Measurements from ENCODE around the gene ST6GALNAC6. TPM values are rescaled to one million over a fixed set of nuclear protein-coding genes. Genes with fewer than 3 reads are reported as not detected.

Gene ST6GALNAC6
- polyA plus RNA-seq, 1 donor from 2014 or later = 44.2 TPM

GRCh38 chr9:127897193-127897692 lies 2.2 kb downstream of the ST6GALNAC6 start (continued):
- TF ChIP-seq SMC3 (conservative IDR thresholded peaks at IDR 0.05; ENCODE audit: poor library complexity) = no peak

GRCh38 chr9:127896395-127897192 lies 2.8 kb downstream of the ST6GALNAC6 start:
- no peaks in the 10 kb centered on the region for H3K27me3 ChIP-seq (ENCODE audit: insufficient read depth, low read depth, low read length)
- TF ChIP-seq TAF1 (IDR thresholded peaks at IDR 0.05; ENCODE audit: low read depth) = no peak
- TF ChIP-seq MXI1 (conservative IDR thresholded peaks at IDR 0.05; ENCODE audit: poor library complexity, severe bottlenecking) = no peak
- no peak for TF ChIP-seq EZH2 (IDR thresholded peaks at IDR 0.05; ENCODE audit: borderline replicate concordance, insufficient read depth, low read length, poor library complexity, severe bottlenecking)
- TF ChIP-seq, protein P1, sequence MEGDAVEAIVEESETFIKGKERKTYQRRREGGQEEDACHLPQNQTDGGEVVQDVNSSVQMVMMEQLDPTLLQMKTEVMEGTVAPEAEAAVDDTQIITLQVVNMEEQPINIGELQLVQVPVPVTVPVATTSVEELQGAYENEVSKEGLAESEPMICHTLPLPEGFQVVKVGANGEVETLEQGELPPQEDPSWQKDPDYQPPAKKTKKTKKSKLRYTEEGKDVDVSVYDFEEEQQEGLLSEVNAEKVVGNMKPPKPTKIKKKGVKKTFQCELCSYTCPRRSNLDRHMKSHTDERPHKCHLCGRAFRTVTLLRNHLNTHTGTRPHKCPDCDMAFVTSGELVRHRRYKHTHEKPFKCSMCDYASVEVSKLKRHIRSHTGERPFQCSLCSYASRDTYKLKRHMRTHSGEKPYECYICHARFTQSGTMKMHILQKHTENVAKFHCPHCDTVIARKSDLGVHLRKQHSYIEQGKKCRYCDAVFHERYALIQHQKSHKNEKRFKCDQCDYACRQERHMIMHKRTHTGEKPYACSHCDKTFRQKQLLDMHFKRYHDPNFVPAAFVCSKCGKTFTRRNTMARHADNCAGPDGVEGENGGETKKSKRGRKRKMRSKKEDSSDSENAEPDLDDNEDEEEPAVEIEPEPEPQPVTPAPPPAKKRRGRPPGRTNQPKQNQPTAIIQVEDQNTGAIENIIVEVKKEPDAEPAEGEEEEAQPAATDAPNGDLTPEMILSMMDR (IDR thresholded peaks at IDR 0.05; ENCODE audit: poor library complexity, severe bottlenecking) = no peak
- TF ChIP-seq SMC3 (conservative IDR thresholded peaks at IDR 0.05; ENCODE audit: poor library complexity) = no peak
- no peak for TF ChIP-seq REST (IDR thresholded peaks at IDR 0.05; ENCODE audit: borderline replicate concordance)
- H3K4me2 ChIP-seq (ENCODE audit: low read length) = no peak overlapping the region
- H3K27ac ChIP-seq (ENCODE audit: low read length) = no peak overlapping the region
- no peaks in the 10 kb centered on the region for H3K79me2 ChIP-seq (replicated peaks; ENCODE audit: insufficient read depth, low read length)
- peak overlapping the region; percentile 28 for H3K4me3 ChIP-seq (ENCODE audit: low read length)
- peaks cover 25% of the 10 kb centered on the region for H3K36me3 ChIP-seq (ENCODE audit: insufficient read depth, low read length)
- peaks cover 5% of the 10 kb centered on the region for H3F3A ChIP-seq (ENCODE audit: insufficient read depth, low read length, poor library complexity, severe bottlenecking)
- H3K9me2 ChIP-seq (ENCODE audit: insufficient read depth, low read length) = no peaks in the 10 kb centered on the region
- H3K9ac ChIP-seq (ENCODE audit: low read length) = no peak overlapping the region
- H4K20me1 ChIP-seq (ENCODE audit: insufficient read depth) = no peaks in the 10 kb centered on the region
- no peaks in the 10 kb centered on the region for H3K9me3 ChIP-seq (ENCODE audit: low read length)
- H2AFZ ChIP-seq (ENCODE audit: low read depth, low read length) = no peak overlapping the region

DNA sequence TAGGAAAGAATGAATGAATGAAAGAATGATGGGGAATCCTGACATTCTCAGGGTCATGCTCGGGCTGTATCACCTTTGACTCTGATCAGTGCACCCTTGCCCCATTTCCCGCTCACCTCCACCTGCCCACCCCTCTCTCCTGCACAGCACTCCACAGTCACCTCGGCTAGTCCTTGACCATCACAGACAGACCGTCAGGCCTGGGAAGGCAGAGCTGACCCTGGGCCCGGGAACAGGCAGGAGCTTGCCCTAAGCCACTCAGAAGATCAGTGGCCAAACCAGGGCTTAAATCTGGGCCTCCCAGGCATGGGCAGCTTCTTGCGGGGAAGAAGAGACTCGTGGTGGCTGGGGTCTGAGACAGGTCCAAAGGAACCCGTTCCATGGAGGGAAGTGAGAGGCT lies 3.6 kb downstream of the ST6GALNAC6 start:
- Histone ChIP-seq H3K4me3 (ENCODE audit: low read length) (no peak overlapping the region), H3K27me3 (ENCODE audit: insufficient read depth, low read depth, low read length) (no peaks in the 10 kb centered on the region), H3K4me2 (ENCODE audit: low read length) (no peak overlapping the region), H3K36me3 (ENCODE audit: insufficient read depth, low read length) (peaks cover 25% of the 10 kb centered on the region), H4K20me1 (ENCODE audit: insufficient read depth) (no peaks in the 10 kb centered on the region), H3K27ac (ENCODE audit: low read length) (no peak overlapping the region), H2AFZ (ENCODE audit: low read depth, low read length) (no peak overlapping the region), H3K9me3 (ENCODE audit: low read length) (no peaks in the 10 kb centered on the region), H3K9me2 (ENCODE audit: insufficient read depth, low read length) (no peaks in the 10 kb centered on the region), H3K9ac (ENCODE audit: low read length) (no peak overlapping the region), H3F3A (ENCODE audit: insufficient read depth, low read length, poor library complexity, severe bottlenecking) (peaks cover 5% of the 10 kb centered on the region), H3K79me2 (replicated peaks; ENCODE audit: insufficient read depth, low read length) (no peaks in the 10 kb centered on the region)
- no peak for TF ChIP-seq SMC3 (conservative IDR thresholded peaks at IDR 0.05; ENCODE audit: poor library complexity)
- no peak for TF ChIP-seq EZH2 (IDR thresholded peaks at IDR 0.05; ENCODE audit: borderline replicate concordance, insufficient read depth, low read length, poor library complexity, severe bottlenecking)
- no peak for TF ChIP-seq TAF1 (IDR thresholded peaks at IDR 0.05; ENCODE audit: low read depth)
- no peak for TF ChIP-seq RAD21 (conservative IDR thresholded peaks at IDR 0.05)
- no peak for TF ChIP-seq EP300 (conservative IDR thresholded peaks at IDR 0.05; ENCODE audit: poor library complexity, severe bottlenecking)
- TF ChIP-seq MXI1 (conservative IDR thresholded peaks at IDR 0.05; ENCODE audit: poor library complexity, severe bottlenecking) = no peak
- no peak for TF ChIP-seq REST (IDR thresholded peaks at IDR 0.05; ENCODE audit: borderline replicate concordance)
- TF ChIP-seq, protein P1 (IDR thresholded peaks at IDR 0.05; ENCODE audit: poor library complexity, severe bottlenecking) = no peak
- no peak for TF ChIP-seq POLR2AphosphoS5 (IDR thresholded peaks at IDR 0.05)

Measured in neural cell (in vitro differentiated cells).